DMS79 (cell line): ENCODE data around the gene ANKS1A.

Source experiments
- DNase-seq: peaks from one replicate; lab custom pipeline; 2025; lab: John Stamatoyannopoulos, UW

ANKS1A gene

DNA sequence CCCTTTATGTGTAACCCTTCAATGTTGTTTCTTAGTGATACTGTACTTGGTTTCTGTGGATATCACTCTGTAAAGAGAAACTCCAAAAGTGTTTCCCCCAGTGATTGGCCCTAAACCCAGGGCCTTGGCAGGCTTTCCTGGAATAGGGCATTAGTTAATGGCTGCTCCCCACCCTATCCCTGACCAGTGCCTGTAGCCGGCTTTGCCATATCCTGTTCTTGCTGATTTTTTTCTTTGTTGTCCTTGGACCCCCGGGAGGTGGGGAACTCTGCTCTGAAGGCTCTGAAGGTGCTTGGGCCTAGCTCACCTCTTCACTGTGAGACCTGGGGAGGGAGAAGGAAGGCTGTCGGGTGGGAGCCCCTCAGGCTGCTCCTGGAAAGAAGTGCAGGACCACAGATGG, 131.9 kb downstream of the ANKS1A start:
- DNase-seq: no peak

DNA sequence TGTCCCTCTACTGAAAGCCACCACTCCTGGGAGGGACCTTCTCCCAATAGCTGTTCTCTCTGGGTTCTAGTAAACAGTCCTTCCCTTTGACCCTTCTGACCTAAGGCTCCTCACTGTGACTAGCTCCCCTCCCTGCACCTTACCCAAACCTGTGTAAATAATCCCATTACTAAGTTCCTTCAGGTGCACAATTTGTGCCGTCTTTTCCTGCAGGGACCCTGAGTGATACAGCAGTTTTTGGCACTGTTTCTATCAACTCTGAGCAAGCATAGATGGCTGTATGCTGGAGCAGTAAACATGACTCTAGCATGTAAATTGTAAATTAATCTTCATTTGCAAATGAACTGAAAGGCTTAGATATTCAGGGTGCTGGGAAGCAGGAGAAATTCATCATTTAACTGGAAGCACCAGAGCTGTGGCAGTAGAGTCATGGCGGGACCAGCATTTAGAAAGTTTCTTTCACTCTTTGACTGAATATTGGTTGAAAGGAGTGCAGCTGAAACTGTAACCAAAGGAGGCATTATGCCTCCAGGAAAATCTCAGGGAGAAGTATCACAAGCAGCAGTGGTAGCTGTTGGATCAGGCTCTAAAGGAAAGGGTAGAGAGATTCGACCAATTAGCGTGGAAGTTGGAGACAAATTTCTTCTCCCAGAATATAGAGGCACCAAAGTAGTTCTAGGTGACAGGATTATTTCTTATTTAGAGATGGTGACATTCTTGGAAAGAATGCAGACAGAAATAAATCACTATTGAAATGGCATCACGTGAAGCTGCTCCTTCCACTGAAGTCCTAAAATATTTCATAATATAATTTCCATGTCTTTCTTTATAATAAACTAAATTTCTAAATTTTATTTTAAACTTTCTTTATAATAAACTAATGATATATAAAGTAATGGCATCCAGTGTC, 134.3 kb downstream of the ANKS1A start:
- DNase-seq: no peak

DNA sequence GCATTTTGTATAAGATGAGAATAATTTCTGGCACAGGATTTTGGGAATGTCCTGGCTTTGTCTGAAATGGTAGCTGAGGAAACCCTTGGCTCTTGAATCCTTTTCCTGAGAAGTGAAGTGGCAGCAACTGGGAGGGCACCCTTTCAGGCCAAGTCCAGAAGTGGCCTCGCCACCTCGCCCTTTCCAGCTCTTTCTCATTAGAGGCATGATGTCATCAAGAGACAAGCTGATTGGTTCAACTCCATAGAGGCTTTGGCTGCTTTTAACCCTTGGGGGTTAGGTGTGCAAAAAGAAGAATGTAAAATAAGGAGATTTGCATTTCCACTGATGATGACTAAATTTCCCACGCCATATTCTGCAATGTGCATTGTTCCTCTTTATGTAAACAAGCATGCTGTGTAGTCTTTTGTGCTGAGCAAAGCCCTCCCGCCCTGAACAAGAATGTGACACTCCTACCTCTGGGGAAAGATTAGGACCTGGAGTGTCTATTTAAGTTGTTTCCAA, 135.5 kb downstream of the ANKS1A start:
- DNase-seq: peak; percentile 94

DNA sequence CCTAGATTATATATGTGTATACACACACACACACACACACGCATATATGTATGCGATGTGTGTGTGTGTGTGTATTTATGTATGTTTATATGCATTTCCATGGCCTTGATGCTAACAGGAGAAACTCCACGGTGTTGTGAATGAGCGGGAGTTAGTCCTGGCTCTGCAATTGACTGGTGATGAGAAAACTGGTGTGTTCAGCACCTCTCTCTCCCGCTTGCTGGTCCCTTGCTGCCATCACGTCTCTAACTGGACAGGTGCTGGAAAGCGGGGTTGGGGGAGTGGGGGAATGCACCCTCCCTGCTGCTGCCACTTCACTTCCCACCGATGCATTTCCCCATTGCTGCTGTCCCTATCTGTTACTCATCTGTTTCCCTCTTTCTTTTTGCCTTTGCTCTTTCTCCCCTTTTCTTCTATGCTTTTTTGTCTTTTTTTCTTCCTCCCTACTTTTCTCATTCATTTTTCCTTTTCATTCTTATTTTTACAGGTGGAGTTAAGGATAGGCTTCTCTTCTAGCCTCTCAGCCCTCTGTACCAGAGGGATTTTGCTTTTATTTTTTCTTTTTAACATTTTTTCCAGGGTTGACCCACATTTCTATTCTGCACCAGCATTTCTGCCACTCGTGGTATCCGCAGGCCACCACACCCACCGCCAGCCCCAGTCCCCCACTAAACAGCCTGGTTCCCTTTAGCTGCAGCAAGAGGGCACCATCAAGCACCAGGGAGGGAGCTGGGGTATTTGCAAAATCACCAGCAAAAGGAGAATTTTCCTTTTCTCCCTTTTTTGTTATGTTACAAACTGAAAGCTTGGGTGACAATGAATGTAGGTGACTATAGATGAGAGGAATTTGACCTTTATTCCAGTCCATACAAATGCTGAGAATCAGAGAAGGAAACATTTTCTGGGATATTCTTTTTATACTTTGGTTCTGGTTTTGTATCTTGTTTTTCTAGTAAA, 136.5 kb downstream of the ANKS1A start:
- no peak for DNase-seq

DNA sequence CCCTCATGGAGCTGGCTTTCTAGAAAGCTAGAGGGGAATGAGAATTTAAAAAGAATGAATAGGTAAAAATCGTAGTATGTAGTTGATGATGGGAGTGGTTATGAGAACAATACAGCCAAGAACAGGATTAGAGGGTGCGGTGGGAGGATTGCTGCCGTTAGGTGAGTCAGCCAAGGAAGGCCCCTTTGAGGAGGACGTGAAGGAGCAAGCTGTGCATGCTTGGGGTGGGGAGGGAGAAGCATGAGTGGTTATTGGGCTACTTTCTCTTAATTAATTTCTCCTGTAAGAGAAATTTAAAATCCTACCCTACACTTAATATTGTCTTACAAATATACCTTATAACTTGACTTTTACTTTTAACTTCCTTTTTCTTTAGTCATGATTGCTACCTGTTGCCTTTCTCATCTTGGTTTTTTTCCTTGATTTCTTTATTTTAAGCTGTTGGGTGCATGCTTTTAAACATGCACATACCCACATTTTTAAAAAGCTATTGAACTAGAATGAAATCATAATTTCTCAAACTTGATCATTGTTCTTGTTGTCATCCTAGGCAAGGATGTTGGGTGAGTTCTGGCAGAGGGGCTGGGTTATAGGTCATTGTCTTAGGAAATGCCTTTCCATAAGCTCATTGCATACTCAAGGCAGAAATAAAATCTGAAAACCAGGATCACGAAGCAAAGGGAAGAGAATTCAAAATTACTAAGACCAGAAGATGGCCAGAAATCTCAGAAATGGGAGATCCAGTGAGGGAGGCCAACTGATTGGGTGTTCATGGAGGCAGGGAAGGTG, 137.6 kb downstream of the ANKS1A start:
- DNase-seq: no peak

DNA sequence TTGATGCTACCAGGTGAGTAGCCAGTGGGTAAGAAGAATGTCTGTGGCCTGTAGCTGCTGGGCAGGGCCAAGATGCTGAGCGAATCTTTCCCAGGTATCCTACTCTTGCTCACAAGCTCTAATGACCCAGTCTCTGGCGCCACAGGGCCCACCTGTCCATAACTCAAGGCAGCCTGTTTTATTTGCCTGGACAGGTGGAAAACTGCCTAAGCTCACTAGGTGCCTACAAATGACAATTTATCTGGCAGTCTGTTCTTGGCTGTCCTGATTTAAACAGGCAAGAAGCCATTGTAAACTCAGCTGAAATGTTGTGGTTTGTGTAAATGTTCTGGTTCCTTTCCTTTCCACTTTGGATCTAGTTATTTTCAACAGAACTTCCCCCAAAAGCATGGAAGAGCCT, 138.8 kb downstream of the ANKS1A start:
- no peak for DNase-seq

DNA sequence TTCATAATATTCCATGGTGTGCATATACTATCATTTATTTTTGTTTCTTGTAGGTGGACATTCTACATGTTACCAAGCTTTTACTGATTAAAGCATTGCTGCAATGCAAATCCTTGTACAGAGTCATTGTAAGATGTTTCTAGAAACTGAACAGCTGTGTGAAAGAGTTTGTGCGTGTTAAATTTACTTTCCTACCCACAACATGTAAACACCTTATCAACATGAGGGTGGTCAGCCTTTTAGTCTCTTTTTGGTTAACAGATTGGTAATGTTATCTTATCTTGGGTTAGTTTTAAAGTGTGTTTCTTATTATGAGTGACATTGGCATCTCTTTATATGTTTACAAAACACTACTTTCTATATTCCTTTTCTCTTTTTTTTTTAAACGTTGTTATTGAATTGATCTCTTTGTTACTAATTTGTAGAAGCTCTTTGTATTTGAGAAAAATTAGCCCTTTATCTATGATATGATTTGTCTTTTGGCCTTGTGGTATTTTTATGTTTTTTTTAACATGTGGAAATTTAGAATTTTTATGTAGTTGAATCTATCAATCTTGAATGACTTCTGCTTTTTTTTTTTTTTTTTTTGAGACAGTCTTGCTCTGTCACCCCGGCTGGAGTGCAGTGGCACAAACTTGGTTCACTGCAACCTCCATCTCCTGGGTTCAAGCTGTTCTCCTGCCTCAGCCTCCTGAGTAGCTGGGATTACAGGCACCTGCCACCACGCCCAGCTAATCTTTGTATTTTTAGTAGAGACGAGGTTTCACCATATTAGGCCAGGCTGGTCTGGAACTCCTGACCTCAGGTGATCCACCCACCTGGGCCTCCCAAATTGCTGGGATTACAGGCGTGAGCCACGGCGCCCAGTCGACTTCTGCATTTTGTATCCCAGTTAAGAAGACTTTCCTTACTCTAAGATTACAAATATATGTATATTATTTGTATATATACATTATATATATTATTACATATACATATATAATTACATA, 140.0 kb downstream of the ANKS1A start:
- no peak for DNase-seq

DNA sequence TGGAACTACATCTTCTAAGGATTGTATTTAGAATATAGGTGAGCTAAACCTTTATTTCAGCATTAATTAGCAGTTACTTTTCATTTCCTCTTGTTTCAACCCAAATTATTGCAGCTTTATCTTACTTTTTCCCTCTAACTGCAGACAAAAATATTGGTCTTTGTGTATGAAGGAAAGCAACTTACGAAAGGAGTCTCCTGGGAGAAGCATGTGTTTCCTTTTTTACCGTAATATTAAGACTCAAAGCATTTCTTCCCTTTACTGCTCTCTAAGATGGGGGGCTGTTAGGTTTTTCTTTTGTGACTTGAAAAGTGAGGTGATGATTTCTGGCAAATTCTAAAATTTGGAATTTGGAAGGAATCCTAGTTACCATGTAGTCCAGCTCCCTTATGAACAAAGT, 141.0 kb downstream of the ANKS1A start:
- DNase-seq: no peak

DNA sequence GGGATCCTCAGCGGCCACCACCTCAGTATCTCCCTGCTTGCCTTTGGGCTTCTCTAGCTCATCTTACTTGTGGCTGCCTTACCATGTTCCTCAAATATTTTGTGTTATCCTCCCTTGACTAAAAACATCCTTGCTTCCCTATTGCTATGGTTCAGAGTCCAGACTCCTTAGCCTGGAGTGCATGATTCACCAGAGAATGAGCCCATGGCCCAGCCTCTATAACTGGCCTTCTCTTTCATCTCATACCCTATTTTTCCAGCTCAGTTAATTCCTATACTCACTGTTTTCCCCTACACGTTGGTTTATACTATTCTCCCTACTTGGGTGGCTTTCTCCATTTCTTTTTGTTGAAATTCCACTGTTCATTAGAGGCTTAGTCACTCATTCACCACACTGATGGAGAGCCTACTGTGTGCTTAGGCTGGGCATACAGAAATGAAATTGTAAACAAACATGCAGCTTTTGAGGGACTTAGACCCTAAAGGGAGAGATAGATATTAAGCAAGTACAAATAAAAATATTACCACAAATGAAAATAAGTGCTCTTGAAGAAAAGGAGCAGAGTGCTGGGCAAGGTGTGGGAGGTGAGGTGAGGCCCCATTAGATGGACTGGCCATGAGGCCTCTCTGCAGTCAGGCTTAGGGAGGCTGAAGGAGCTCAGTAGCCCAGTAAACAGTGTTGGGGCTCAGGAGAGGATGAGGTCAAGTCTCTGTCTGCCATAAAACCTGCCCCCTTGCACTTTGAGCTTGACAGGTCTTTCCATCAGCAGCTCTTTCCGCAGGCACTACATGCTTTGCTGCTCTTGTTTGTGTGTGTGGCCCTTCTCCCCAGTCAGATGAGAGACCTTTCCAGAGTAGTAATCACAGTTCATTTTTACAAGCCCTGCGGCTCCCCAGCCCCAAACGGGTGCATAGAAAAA, 142.8 kb downstream of the ANKS1A start:
- no peak for DNase-seq

DNA sequence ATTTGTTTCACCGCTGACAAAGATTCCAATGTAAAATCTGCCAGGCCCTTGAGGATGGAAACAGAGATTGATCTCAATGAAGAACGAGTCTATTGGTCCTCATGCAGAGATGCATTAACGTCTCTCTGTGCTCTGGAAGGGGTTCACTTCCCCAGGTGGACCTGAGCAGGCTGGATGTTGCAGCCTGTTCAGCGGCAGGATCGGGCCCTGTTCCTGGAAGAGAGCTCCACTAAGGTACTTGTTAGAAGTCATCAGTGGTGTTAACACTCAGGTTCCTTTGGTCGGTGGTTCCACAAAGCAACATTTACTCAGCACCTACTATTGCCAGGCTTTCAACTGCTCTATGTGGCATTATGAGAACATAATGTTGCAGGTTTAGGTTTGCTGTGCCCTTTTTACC, 144.6 kb downstream of the ANKS1A start:
- DNase-seq: no peak

DNA sequence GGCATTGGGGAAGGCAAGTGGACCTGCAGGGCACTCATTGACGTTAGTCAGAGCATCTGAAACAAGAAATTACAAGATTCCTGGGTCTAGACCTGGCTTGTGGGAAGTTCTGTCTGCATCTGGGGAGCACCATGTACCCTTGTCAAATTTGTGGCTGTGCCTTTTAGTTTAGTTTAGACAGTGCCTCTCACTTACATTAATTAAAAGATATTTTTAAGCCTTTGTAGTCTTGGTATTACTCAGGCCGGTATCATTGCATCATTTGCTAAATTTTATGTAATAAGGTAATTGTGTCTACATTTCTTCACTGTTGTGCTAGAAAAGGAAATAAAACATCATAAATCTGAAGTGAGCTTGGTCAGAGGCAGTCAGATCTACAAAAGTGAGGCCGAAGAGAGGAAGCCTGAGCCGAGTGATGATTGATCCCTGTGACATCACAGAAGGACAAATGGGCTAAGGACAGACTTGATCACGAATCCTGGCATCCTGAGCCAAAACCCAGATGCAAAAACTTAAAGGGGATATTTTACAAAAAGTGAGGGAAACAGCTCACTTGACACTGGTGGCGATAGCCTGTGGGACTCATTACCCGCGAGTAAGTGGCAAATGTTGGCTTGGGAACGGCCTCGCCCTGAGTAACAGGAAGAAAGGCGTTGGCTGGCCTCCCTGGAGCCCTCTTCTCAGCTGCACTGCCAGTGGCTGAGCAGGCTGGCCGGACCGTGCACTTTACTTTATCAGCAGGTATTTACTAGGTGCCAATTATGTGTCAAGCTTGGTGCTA, 145.5 kb downstream of the ANKS1A start:
- peak; percentile 20 for DNase-seq

DNA sequence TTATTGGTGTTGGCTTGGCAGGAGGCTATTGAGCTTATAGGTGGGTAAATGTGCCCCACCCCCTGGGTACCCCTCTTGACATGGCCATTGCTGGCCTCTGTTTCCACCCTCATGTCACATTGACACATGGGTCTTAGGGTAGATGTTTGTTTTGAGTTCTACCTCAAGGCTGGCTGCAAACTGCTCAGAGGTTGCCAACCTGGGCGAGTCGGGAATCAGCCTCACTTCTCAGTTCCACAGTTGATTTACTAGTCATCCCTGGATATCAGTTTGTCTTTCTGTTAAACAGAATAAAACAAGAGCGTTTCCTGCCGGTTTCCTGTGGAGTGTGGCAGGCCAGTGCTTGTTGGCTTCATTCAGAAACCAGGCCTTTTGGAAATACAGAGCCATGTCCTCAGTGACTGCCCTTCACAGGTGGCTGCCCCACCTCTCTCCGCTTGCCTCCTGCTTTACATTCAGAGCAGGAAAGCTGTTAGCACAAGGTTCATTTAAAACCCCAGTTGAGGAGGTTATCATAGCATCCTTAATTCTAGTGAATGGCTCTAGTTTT, 146.5 kb downstream of the ANKS1A start:
- no peak for DNase-seq

DNA sequence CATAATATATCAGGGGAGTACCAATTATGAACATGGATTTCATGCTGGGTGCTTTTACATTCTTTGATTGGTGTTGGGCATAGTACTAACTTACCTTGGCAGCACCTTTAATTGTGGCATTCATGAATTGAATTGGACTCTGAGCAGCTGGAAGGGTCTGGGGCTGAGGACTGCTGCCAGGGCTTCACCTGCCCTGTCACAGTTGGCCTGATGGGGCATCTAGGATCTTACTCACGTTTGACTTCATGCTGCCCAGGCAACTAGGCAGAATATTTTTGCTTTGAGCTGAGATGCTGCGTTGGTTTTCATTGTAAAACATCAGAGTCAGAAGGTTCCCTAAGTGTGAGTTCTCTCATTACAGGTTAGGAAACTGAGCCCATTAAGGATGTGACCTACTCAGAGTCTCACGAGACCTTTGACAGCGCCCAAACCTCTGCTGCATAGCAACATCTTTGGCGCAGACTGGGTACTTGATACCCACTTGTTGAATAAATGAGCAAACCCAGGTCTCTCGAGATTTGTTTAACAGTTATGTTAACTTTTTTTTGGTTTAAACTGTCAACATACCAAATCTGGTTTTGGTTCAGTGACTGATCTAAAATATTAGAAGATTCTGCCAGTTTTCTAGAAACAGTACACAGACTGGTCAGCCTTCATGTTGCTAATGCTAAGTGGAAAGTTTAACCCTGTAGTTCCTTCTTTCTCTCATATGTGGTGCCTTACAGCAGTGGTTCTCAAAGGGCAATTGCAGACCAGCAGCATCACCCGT, 147.2 kb downstream of the ANKS1A start:
- peak; percentile 30 for DNase-seq

DNA sequence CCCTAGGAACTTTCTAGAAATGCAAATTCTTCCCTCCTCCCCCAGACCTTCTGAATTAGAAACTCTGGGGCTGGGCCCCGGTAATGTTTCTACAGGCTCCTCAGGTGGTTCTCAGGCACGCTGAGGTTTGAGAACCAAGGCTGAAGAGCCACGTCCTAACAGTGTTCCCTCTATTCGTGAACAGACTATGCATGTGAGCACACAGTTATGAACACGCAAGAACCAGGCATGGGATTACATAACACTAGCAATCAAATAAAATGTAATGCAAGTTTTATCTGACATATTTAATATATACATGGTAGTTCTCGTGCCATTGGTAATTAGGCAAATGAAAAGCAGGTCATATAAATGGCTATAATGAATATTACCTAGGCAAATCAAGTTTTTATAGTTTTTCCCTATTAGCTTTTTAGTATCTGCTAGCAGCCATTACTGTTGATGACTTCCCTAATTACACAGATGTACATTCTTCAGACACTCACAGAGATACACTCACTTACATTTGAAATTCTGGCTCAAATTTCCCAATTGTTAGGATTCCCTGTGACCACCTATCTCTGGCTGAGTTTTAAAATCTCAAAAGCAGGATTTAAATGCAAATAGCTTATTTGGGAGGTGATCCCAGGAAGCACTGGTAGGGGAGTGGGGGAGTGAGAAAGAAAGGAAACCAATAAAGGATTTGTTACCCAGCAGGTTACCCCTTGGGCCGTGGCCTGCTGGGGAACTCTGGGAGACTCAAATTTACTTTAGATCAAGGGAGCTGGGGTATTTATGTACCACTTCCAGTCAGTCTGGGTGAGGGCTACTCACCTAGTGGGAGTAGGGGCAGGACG, 148.0 kb downstream of the ANKS1A start:
- no peak for DNase-seq

DNA sequence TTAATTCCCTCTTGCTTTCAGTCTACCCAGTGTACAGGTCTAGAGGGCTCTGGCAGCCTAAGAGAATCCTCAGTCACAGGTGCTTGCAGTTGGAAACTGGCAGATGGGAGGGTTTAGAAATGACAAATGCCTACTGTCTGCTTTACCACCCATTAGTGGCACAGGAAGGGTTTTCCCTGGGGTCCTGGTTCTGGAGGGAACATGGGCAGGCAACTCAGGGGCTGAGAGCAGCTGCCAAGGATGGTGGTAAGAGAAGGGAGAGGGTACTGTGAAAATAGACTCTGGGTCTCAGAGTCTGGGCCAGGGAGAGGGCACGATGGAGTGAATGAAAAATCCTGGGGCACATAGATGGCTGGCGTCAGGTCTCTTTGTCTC, 148.6 kb downstream of the ANKS1A start:
- no peak for DNase-seq

DNA sequence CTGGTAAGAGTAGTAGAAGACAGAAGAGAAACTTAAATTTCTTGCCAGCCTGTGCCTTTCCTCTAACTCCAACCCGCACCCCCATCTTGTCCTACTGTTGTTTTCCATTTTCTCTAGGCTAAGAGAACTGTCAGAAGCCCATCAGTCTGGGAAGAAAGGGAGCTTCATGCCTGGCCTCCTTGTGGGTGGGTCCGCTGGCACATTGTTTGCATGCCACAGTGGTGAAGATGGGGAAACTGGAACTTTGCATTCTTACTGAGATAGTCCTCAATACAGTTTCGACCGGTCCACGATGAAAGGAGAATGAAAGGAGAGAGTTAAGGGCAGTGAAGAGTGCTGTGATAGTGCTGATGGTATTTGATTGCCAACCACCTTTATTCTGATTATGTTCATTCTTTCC, 149.0 kb downstream of the ANKS1A start:
- DNase-seq: no peak

DNA sequence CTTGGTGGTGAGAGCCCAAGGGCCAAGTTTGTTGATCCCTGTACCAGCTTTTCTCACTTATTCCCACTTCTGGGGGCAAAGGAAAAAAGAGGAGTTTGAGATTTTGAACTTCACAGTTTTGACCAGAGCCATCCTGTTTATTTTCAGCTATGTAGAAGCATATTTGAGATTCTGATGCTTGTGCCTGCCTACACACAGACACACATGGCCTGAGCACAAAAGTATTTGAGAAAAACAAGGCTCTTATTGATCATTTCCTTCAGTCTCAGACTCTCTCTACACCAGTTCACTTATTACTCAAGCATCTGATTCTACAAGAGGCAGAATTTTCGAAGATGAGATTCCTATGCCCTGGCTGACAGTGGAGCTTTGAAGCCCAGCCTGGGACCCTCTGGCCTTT, 151.3 kb downstream of the ANKS1A start:
- DNase-seq: no peak
